Medulla oblongata (tissue), 1 donor: ENCODE measurements around the gene CFAP43.
A peak's percentile ranks its signal among the peaks of the same experiment; 100 is the strongest.

Experiments
- DNase-seq: peaks from one replicate; pipeline ENCODE4 v3.0.0-alpha.2; 2015; ENCODE audit errors: extremely low spot score

CFAP43 gene

GRCh38 chr10:104142081-104142480, 90.1 kb downstream of the CFAP43 start:
- DNase-seq = no peak

DNA sequence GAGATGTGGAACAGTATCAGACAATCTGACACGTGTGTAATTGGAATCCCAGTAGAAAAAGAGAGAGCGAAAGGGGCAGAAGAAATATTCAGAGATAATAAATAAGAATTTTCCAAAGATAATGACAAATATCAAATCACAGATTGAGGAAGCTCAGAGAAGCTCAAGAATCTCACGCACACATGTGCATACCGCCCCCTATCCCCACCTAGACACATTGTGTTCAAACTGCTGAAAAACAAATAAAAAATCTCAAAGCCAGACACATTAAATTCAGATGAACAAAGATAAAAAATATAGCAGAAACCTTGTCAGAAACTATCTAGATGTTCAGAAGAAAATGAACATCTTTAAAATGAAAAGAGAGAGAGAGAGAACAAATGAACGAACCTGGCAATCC, 92.9 kb downstream of the CFAP43 start:
- DNase-seq = no peak

- no peak for DNase-seq
Measured at GRCh38 chr10:104138131-104138530, 94.0 kb downstream of the CFAP43 start.

DNA sequence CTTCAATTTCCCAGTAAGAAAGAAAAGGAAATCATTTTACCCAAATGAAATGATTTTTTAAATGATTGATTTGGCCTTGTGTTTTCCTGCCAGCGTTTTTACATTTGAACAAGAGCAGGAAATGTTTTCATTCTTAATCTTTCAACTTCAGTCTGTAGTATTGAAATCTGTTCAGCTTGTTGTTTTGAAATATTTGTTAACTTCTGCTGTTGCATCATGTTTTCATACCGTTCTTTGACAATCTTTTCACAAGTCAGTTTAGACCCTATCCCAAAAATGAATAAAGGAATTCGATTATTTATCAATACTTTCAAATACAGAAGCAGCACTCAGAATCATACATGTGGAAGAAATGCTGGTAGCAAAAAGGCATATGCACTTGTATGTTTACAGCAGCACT, 102.1 kb downstream of the CFAP43 start:
- no peak for DNase-seq

DNA sequence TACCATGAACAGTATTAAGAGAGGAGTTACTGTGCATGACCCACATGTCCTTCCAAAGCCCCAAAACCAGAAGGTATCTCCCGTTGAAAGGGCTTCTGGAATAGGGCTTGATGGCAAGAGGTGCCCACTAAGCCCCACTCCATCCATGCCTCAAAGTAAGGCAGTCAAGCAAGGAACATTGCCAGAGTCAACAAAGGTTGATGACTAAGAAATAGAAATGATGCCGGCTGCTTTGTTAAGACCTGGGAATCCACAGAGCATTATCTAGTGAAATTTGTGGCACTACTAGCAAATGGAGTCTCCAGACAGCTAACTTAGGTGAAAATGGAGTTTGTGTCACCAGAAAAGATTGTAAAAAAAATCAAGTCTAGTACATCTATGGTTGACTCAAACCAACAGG, 104.0 kb downstream of the CFAP43 start:
- DNase-seq = no peak

DNA sequence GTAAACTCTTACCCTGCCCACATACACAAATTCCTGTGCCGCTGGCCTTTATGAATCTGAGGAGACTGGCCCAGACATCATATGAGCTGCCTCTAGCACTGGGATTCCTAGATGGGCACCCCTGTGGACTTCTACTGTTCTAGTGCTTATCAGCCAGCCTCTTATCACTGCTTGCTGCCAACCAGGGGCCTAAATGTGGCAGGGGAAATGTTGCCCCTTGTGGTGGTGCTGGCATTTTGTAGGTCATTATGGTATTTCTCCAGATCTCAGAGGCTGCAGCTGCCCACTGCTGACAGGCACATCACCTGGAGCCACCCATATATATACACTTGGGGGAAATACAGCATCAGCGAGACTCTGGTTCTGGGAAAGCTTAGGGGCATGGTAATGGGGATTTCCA, 104.8 kb downstream of the CFAP43 start:
- peak; percentile 15 for DNase-seq

DNA sequence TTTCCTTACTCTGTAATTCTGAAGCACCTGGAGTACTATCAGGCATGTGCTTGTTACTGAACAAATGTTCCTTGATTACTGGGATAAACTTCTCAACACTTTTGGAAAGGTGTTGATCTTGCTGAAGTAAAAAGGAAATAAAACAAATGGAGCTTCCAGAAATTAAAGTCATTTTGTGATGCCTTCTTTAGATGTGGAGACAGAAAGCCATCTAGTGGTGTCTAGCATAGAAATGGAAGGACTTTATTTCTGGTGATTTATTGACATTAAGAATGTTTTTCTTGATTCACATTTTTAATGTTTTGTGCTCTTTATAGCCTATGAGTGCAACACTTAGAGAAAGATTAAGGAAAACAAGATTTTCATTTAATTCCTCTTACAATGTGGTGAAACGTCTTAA, 108.8 kb downstream of the CFAP43 start:
- peak; percentile 62 for DNase-seq

GRCh38 chr10:104122225-104123107, 109.7 kb downstream of the CFAP43 start:
- DNase-seq = no peak

DNA sequence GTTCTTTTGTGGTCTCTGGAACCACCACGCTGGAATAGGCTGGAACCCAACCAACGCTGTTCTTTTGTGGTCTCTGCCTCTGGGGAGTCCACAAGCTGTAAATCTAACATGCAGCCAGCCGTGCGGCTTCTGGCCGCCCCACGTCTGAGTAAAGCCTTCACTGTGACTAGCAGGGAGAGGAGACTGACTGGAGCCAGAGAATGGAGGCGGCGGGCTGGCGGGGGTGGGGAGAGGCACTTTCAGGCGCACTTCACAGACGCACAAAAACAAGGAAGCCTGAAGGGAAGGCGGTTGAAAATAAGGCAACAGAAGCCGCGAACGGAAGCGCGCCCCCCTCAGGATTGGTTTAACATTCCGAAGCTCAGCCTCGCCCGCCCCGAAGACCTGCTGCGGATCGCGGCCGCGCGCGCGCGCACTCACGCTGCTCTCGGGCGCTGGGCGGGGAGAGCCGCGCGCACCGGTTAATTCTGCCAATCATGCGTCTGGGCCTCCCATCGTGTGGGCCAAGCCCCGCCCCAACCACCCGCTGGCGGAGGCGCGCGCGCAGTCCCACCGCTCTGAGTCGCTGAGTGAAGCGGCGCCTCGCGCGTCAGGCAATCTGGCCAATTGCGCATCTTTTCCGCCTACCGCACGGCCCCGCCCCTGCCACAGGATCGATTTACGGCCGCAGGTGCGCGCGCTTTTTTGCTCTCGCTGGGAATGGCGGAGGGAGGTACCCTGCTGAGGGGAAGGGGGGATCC, 110.5 kb downstream of the CFAP43 start, which contains the start of gene SFR1:
Gene SFR1, plus strand, starts transcription at position 687 of the 740 bp plus-strand sequence. Its CDS starts 13 bp downstream, at position 700.
- peak; percentile 99 for DNase-seq

DNA sequence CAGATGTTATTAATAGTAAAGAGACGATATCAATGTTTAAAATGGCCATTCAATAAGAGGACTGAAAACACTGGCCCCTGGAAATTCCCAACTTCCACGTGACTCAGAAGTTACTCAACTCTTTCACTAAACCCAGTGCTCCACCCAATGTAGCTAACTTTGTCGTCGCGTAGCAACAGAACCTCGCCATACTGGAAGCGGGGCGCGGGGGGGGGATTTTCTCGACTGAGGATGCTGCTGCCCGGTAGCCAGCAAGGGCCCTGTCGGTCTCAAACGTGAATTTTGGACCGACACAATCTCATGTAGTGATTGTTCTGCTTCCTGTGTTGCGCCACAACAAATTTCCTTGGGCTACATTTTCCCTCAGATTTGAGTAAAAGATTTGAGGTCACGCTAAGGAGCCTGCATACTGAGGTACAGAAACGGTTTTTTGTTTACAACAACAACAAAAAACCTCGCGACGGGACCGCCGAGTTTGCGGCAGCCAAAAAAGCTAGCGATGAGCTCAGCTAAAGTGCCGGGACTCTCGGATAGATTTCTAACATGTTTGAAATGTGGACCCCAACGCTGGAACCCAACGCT, 111.2 kb downstream of the CFAP43 start:
- peak; percentile 90 for DNase-seq

GRCh38 chr10:104120512-104120902, 111.7 kb downstream of the CFAP43 start:
- DNase-seq = no peak

DNA sequence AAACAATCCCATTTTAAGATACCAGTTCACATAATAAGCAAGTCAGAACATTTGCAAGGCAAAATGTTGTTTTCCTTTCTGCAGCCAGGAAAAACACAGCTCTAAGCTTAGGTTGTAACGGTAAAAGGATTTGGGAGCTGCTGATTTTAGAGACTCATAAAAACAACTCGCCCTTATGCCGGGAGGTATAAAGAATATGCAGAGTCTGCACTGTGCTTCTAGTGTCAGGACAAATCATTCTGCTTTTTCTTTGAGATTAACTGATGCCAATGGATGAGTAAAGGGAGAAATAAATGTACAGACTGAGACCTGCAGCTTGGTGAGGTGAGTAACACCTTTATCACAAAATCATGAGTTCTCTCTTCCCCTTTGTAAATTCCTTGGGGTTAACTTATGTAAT, 112.2 kb downstream of the CFAP43 start:
- DNase-seq = peak; percentile 10

DNA sequence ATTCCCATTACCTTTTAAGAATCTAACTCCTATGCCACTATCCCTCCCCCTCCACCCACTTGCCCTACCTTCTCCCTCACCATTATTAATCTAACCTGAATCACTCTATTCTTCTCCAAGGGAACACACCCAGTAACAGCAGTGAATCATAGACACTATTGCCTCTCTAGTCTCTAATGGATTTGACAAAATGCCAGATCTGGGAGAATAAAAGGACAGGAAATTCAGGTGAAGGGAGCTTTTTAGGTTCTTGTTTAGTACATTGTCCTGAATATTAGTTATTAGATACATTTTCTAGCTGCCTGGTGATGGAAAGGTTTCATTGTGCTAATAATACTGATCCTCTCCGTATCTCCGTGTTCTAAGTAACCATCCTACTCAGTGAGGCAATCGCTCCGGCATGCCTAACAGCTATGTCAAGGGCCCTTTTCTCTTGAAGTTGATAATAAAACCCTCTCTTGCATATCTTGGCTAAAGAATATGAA, 114.3 kb downstream of the CFAP43 start:
- DNase-seq = no peak

GRCh38 chr10:104113376-104113956, 118.7 kb downstream of the CFAP43 start:
- no peak for DNase-seq

DNA sequence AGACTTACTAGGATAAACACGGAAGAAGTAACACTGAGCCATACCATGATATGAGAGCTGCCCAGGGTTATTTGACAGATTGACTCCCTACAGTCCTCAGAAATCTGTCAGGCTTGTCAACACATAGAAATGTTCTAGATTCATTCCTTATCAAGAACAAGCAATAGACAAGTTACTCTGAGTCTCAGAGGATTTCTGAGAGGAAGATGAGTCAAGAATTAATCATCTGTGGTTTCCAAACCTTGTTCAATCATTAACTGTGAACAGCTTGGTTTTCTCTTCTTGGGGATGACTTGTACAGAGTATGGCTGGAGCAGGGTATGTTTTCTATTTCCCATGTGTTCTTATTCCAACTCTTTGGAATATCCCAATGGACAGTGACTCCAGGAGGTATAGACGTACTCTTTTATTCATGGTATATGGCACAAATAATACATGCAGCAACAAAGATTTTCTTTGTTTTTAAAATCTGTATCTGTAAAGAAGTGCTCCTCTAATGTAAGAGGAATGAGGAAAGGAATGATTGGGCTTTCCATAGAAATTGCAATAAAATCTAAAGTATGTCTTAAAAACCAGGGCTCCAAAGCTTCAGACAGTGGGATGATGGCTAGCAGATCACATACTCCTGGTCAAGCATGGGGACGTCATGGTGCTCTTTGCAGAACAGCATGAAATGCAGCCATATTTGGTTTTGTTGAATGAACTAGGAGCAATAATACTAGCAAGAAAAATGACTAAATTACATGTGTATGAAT, 122.1 kb downstream of the CFAP43 start:
- DNase-seq = no peak

DNA sequence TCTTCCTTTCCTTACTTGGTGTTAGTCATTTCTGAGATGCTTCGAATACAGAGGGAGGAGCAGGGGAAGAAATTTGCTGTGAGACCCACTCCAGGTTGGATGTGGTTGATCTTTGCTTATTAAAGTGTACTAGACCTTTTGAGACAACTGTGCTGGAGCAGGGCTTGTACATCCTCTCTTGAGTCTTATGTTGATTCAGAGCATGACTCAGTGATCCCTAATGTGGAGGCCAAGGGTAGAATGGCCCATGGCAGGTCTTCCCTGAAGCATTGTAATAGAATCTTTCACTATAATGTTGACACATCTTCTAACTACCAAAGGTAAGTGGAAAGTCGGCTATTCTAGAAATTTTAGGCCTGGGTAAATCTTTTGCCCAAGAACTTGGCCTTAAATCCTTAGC, 127.2 kb downstream of the CFAP43 start:
- no peak for DNase-seq

DNA sequence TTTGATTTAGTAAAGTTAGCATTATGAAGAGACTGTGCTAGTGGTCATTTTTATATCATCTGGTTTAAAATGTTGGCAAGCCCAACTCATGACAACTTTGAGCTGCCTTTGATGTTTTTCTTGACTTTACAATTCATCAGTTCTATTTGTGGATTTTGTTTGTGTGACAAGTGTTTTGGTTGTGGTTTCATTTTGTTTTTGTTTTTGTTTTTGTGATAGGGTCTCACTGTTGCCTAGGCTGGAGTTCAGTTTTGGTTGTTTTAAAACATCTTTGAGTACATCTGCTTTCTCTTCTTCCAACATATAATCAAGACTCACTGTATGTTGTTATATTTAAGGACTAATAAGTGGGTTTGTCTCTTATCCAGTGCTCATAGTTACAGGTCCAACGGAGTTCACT, 127.7 kb downstream of the CFAP43 start:
- DNase-seq = no peak

GRCh38 chr10:104103956-104104355, 128.2 kb downstream of the CFAP43 start:
- DNase-seq = no peak

GRCh38 chr10:104101902-104102301, 130.3 kb downstream of the CFAP43 start:
- DNase-seq = no peak

DNA sequence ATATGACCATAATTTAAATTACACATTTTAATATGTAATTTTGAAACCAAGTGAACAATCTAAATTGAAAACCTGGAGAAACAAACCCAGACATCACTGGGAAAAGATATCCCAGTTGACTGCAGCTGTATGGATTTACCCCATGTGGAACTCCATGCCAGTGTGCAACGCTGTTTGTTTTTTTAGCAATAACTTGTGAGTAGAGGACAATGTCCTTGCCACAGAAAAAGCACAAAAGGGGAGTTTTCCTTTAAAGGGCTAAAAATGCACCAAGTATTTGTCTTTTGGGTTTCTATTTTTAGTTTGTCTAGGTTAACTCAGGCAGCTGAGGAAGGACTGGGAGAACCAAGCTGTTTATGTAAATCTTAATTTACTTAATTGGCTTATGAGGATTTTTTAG, 131.4 kb downstream of the CFAP43 start:
- no peak for DNase-seq

- no peak for DNase-seq
Measured at GRCh38 chr10:104099941-104100340, 132.2 kb downstream of the CFAP43 start.
